ENCODE measurements around the gene SLC5A8.
A peak's percentile ranks its signal among the peaks of the same experiment; 100 is the strongest.
"Not testable (repeated sequence)": the region's sequence is repeated elsewhere in the genome, so short reads cannot be mapped to it uniquely, and the experiment has no call there.

Gene SLC5A8

GRCh38 chr12:101173197-101173749, 36.8 kb downstream of the SLC5A8 start:
- no peak for DNase-seq

- peak in 1 of 56 donors; percentile 8 for DNase-seq
Observed at GRCh38 chr12:101172316-101172715, 37.7 kb downstream of the SLC5A8 start.

DNA sequence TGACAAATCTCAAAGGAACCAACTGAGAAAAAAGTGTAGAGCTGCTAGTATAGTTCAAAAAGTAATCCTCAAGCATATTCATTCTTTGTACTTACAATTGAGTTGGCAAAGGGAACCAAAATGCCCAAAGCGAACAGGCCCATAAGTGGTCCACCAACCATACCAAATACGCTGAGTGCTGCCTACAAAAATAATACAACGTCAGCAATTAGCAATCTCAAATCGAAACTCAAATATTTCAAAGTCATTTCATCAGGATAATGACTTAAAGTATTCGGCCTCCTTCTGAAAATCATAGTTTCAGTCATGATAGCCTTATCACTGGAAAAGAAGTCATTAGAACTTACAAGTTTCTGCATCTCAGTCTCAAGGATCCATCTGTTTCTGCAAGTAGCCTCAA, 42.0 kb downstream of the SLC5A8 start:
- no peak for DNase-seq

GRCh38 chr12:101166866-101167265, 43.2 kb downstream of the SLC5A8 start:
- no peak for DNase-seq

- no peak for DNase-seq
Observed at GRCh38 chr12:101165319-101165718, 44.7 kb downstream of the SLC5A8 start.

DNA sequence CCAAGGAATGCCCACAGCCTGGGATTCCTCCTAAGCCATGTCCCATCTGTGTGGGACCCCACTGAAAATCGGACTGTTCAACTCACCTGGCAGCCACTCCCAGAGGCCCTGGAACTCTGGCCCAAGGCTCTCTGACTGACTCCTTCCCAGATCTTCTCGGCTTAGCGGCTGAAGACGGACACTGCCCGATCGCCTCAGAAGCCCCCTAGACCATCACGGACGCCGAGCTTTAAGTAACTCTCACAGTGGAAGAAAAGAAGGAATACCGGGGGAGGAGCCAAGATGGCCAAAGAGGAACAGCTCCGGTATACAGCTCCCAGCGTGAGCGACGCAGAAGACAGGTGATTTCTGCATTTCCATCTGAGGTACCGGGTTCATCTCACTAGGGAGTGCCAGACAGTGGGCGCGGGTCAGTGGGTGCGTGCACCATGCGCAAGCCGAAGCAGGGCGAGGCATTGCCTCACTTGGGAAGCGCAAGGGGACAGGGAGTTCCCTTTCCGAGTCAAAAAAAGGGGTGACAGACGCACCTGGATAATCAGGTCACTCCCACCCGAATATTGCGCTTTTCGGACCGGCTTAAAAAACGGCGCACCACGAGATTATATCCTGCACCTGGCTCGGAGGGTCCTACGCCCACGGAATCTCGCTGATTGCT, 64.1 kb downstream of the SLC5A8 start:
- not testable (repeated sequence) for DNase-seq

GRCh38 chr12:101127521-101128219, 82.4 kb downstream of the SLC5A8 start:
- DNase-seq, result no peak

- peak in 1 of 56 donors; percentile 8 for DNase-seq
Observed at GRCh38 chr12:101117842-101118241, 92.2 kb downstream of the SLC5A8 start.

DNA sequence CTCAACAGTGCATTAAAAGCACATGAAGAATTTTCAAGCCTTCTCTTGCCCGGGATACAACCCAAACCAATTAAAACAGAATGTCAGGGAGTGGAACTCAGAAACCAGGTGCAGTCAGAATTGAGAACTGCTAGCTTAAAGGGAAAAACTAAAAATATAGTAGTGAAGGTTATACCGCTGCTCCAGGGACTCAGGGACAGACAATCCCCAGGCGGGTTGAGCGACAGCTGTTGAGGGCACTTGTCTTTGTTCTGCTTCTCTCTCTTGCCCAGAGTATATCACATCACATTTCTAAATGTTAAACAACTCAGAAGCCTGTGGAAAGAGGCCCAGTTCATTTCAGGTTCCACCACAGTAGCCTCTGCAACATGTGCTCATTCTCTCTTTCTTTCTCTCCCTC, 93.1 kb downstream of the SLC5A8 start:
- DNase-seq, result no peak

- DNase-seq, result no peak
Observed at GRCh38 chr12:101115326-101115725, 94.7 kb downstream of the SLC5A8 start.

GRCh38 chr12:101111441-101111840, 98.6 kb downstream of the SLC5A8 start:
- DNase-seq, result no peak

GRCh38 chr12:101110866-101111265, 99.2 kb downstream of the SLC5A8 start:
- peak in 10 of 56 donors; percentile 3 to 37 (median 24) for DNase-seq

GRCh38 chr12:101108130-101108529, 101.9 kb downstream of the SLC5A8 start:
- DNase-seq, result no peak

DNA sequence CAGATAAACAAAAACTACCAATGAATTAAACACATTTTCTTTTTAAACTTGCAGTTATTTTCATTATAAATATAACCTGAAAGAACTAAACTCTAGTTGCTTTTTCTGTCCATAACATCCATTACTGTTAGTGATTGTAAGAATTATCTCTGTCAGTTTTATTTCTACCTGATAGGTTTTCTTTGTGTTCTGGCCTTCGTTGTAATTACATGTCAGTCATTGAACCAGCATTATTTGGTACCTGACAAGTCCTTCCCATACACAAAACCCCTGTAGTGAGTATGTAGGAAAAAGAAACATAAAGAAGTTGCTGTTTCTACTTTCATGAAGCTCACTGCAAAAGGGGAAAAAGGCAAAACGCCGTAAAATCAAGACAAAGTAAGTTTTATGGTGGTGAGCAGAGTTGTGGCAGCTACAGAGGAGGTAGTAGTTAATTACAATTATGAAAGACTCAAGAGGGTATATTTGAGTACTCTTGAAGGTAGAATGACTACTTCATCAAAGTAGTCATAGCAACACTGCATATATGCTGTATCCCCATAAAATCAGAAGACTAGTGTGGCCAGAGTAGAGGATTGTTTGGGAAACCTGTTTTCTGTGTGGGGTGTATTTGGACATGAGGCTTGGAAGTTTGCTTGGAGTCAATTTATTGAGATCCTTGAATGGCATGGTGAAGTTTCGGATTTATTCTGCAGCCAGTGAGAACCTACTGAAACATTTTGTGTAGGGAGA, 102.8 kb downstream of the SLC5A8 start:
- DNase-seq, result no peak

Data from amygdala (tissue), 56 donors.